GM19035 (cell line): ENCODE results near the gene CSNK1G2.

Source experiments
- ATAC-seq: cut with Tn5 transposase; IDR thresholded peaks from one replicate; pipeline ENCODE4 v1.9.1; 2021; ENCODE audit not compliant: unreplicated experiment

The CSNK1G2 gene

GRCh38 chr19:2014731-2015607 lies 74.0 kb downstream of the CSNK1G2 start:
- ATAC-seq, result no peak

DNA sequence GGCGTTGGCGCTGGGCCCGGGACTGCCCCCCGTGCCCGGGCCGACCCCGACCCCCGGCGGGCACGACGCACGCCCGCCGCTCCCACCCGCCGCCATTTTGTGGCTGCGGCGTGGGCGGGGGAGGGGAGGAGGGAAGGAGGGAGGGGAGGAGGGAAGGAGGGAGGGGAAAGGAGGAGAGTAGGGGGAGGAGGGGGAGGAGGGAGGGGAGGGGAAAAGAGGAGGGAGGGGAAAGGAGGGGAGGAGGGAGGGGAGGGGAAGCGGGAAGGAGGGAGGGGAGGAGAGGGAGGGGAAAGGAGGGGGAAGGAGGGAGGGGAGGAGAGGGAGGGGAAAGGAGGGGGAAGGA lies 74.6 kb downstream of the CSNK1G2 start, which contains the start of gene BTBD2:
TSS of gene BTBD2 (minus strand) at position 107 of the 343 bp plus-strand sequence. CDS start at position 96, 11 bp downstream.
- ATAC-seq, result no peak

DNA sequence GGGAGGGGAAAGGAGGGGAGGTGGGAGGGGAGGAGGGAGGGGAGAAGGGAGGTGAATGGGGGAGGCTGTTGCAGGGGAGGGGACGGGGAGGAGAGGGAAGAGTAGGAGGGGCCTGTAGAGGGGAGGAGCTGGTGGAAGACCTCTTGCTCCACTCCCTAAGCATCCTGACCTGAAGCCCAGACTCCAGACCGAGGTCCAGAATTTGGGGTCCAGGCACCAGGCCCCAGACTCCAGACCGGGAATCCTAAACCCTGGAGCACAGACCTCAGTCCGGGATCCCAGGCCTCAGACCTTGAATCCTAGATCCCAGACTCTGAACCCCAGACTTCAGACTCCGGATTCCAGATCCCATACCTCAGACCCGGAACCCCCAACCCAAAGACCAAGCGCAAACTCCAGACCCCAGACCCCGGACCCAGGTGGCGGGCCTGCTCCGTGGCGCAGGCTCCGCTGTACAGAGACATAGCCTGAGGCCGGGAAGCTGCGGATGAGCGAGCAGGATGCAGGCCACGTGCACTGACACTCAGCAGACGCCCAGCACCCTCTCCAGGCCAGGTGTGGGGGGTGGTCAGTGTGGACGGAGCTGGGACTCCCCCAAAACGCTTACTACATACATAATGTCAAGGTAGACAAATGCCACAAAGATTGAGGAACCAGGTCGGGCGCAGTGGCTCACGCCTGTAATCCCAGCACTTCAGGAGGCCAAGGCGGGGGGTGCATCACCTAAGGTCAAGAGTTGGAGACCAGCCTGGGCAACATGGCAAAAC lies 75.3 kb downstream of the CSNK1G2 start:
- ATAC-seq, result no peak

- ATAC-seq, result no peak
Measured at GRCh38 chr19:2018752-2019151, 77.8 kb downstream of the CSNK1G2 start.

DNA sequence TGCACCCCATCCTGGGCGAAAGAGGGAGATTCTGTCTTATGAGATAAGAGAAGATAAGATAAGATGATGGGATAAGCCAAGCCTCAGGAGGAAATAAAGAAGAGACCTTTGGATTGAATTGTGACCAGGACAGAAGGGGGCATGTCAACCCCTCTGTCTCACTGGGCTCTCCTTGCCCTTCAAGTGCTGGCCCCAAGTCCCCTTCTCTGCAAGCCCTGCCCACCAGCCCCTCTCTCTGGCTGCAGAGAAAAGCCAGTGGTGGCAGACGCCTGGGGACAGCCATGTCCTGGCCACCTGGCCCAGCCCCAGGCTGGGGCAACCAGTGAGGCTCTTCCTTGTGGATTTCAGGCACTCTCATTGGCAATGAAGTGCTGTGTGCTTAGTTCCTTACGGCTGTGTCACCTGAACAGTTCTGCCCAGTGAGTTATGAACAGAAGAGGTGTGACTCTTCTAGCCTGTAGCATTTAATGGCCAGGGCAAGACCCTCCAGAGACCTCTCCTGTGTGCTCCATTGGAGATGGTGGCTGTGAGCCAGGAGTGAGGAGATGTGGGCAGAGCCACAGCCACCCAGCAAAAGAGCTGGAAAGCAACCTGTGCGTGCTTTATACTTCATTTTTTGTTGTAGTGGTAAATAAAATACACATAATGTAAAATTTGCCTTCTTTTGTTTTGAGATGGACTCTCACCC lies 80.6 kb downstream of the CSNK1G2 start:
- ATAC-seq, result no peak

GRCh38 chr19:2022289-2022688 lies 81.3 kb downstream of the CSNK1G2 start:
- no peak for ATAC-seq

- no peak for ATAC-seq
Measured at GRCh38 chr19:2026770-2027169, 85.8 kb downstream of the CSNK1G2 start.

DNA sequence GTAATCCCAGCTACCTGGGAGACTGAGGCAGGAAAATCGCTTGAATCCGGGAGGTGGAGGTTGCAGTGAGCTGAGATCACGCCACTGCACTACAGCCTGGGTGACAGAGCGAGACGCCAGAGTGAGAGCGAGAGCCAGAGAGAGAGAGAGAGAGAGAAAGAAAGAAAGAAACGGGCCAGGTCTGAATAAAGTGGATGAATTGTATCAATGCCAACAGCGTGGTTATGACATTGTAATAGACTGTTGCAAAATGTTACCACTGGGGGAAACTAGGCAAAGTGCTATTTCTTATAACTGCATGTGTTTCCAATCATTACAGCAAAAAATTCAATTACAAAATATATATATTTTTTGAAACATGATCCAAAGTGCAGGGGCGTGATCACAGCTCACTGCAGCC lies 86.4 kb downstream of the CSNK1G2 start:
- no peak for ATAC-seq
